Measurements from ENCODE around the gene CCDC59. TPM values are rescaled to one million over a fixed set of nuclear protein-coding genes. Genes with fewer than 3 reads are reported as not detected.

CCDC59 gene
- total RNA-seq, 1 experiment from 2014 or later: 76.6 TPM

DNA sequence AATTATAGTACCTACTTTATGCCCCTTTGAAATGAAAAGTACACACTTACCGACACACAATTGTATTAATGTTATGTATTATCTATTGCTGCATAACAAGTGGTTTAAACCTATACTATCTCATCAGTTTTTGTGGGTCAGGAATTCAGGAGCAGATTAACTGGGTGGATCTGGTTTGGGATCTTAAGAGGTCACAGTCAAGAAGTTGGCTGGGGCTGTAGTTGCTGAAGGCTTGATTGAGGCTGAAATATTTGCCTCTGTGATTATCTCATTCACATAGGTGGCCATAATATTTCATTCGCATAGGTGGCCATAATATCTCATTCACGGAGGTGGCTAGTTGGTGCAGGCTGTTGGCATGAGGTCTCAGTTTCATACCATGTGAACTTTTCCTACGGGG, 5.8 kb upstream of the CCDC59 start:
- no TSS peak for BruUV-seq (replicated peaks)
- H3K36me3 ChIP-seq (ENCODE audit: control insufficient read depth in 1 of 2, insufficient read depth in 2 of 2, low read length in 2 of 2): no peaks in the 10 kb centered on the region
- intact Hi-C loops (cut with micrococcal nuclease): no loop called here
- no peaks in the 10 kb centered on the region for H3K79me2 ChIP-seq (ENCODE audit: insufficient read depth, low read length)
- H3K4me1 ChIP-seq (ENCODE audit: control insufficient read depth in 1 of 2, insufficient read depth in 2 of 2, low read length in 2 of 2): peaks cover 0 to 6% of the 10 kb centered on the region in 2 experiments; a peak in 2 of 4 replicates
- H3K4me3 ChIP-seq (replicated peaks in 1 of 2; ENCODE audit: low read depth in 1 of 2, low read length in 2 of 2): no peak overlapping the region
- ATAC-seq: no peak
- H3K4me2 ChIP-seq (ENCODE audit: low read length): no peak overlapping the region
- DNase-seq (ENCODE audit: low read depth, low spot score): no peak
- H3K9ac ChIP-seq (ENCODE audit: low read length): no peak overlapping the region
- CTCF ChIA-PET: no interaction called here
- RAD21 ChIA-PET (ENCODE audit: low non-redundant PET in 1 of 2, low total read pairs in 2 of 2, uncharacterized antibody in 2 of 2, unreplicated experiment in 2 of 2): no interaction called here
- no peaks in the 10 kb centered on the region for H3K27me3 ChIP-seq (ENCODE audit: insufficient read depth, low read length)
- POLR2A ChIA-PET: no interaction called here
- no peaks in the 10 kb centered on the region for H4K20me1 ChIP-seq (ENCODE audit: insufficient read depth)
- no peaks in the 10 kb centered on the region for H3K9me3 ChIP-seq (ENCODE audit: control insufficient read depth in 1 of 2, insufficient read depth in 1 of 2, low read depth in 1 of 2, low read length in 2 of 2)
- no peaks in the 10 kb centered on the region for H3K9me2 ChIP-seq (ENCODE audit: insufficient read depth)
- no peak overlapping the region for H3K27ac ChIP-seq (ENCODE audit: low read depth, low read length)
- H2AFZ ChIP-seq (ENCODE audit: low read depth, low read length, poor library complexity, severe bottlenecking): no peak overlapping the region
- TF ChIP-seq ZFX (IDR thresholded peaks at IDR 0.05): no peak
- no peak for TF ChIP-seq CBX3 (IDR thresholded peaks at IDR 0.05; ENCODE audit: low read depth)
- TF ChIP-seq ELF1 (IDR thresholded peaks at IDR 0.05; ENCODE audit: borderline replicate concordance, low read depth): no peak
- TF ChIP-seq, protein P1, sequence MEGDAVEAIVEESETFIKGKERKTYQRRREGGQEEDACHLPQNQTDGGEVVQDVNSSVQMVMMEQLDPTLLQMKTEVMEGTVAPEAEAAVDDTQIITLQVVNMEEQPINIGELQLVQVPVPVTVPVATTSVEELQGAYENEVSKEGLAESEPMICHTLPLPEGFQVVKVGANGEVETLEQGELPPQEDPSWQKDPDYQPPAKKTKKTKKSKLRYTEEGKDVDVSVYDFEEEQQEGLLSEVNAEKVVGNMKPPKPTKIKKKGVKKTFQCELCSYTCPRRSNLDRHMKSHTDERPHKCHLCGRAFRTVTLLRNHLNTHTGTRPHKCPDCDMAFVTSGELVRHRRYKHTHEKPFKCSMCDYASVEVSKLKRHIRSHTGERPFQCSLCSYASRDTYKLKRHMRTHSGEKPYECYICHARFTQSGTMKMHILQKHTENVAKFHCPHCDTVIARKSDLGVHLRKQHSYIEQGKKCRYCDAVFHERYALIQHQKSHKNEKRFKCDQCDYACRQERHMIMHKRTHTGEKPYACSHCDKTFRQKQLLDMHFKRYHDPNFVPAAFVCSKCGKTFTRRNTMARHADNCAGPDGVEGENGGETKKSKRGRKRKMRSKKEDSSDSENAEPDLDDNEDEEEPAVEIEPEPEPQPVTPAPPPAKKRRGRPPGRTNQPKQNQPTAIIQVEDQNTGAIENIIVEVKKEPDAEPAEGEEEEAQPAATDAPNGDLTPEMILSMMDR (IDR thresholded peaks at IDR 0.05 in 2 of 3, conservative IDR thresholded peaks at IDR 0.05 in 1 of 3; ENCODE audit: borderline replicate concordance in 1 of 3, insufficient read depth in 1 of 3, low read depth in 2 of 3, low read length in 2 of 3): no peak
- TF ChIP-seq EZH2phosphoT487 (IDR thresholded peaks at IDR 0.05; ENCODE audit: borderline replicate concordance): no peak
- TF ChIP-seq TCF7L2 (IDR thresholded peaks at IDR 0.05; ENCODE audit: borderline replicate concordance, extremely low read depth, insufficient read depth, insufficient read length): no peak
- TF ChIP-seq YY1 (IDR thresholded peaks at IDR 0.05; ENCODE audit: extremely low read depth, insufficient replicate concordance, low read depth, low read length): no peak
- TF ChIP-seq EGR1 (IDR thresholded peaks at IDR 0.05; ENCODE audit: low read depth): no peak
- TF ChIP-seq ZNF274 (IDR thresholded peaks at IDR 0.05; ENCODE audit: low read depth, low read length): no peak
- TF ChIP-seq SIN3A (IDR thresholded peaks at IDR 0.05; ENCODE audit: low read depth): no peak
